ENCODE data around the gene TAF1B.

The TAF1B gene

GRCh38 chr2:9802576-9802993 lies 40.7 kb upstream of the TAF1B start:
- no peaks in the 10 kb centered on the region for H3K36me3 ChIP-seq
- no peak for TF ChIP-seq CTCF (IDR thresholded peaks at IDR 0.05; ENCODE audit: low read depth, low read length)
- H3K4me1 ChIP-seq = no peaks in the 10 kb centered on the region
- no peaks in the 10 kb centered on the region for H3K27me3 ChIP-seq
- H3K4me3 ChIP-seq (ENCODE audit: low read depth, low read length) = no peak overlapping the region
- H3K9me3 ChIP-seq = no peaks in the 10 kb centered on the region
- no peak for DNase-seq

- H3K9me3 ChIP-seq = no peaks in the 10 kb centered on the region
- no peak for TF ChIP-seq CTCF (IDR thresholded peaks at IDR 0.05; ENCODE audit: low read depth, low read length)
- no peak for DNase-seq
- no peak overlapping the region for H3K4me3 ChIP-seq (ENCODE audit: low read depth, low read length)
- no peaks in the 10 kb centered on the region for H3K36me3 ChIP-seq
- no peaks in the 10 kb centered on the region for H3K4me1 ChIP-seq
- H3K27me3 ChIP-seq = no peaks in the 10 kb centered on the region
Observed at GRCh38 chr2:9803023-9803805, 40.1 kb upstream of the TAF1B start.

- Histone ChIP-seq H3K36me3 (no peaks in the 10 kb centered on the region), H3K4me3 (ENCODE audit: low read depth, low read length) (no peak overlapping the region), H3K9me3 (no peaks in the 10 kb centered on the region), H3K4me1 (no peaks in the 10 kb centered on the region), H3K27me3 (no peaks in the 10 kb centered on the region)
- TF ChIP-seq CTCF (IDR thresholded peaks at IDR 0.05; ENCODE audit: low read depth, low read length) = no peak
- DNase-seq = no peak
Observed at GRCh38 chr2:9805435-9806297, 37.6 kb upstream of the TAF1B start.

- H3K4me3 ChIP-seq (ENCODE audit: low read depth, low read length) = no peak overlapping the region
- DNase-seq = no peak
Observed at GRCh38 chr2:9806298-9806610, 37.0 kb upstream of the TAF1B start.

GRCh38 chr2:9806656-9807055 lies 36.6 kb upstream of the TAF1B start:
- no peak overlapping the region for H3K4me3 ChIP-seq (ENCODE audit: low read depth, low read length)
- no peaks in the 10 kb centered on the region for H3K27me3 ChIP-seq
- H3K9me3 ChIP-seq = no peaks in the 10 kb centered on the region
- TF ChIP-seq CTCF (IDR thresholded peaks at IDR 0.05; ENCODE audit: low read depth, low read length) = no peak
- DNase-seq = no peak
- no peaks in the 10 kb centered on the region for H3K4me1 ChIP-seq
- H3K36me3 ChIP-seq = no peaks in the 10 kb centered on the region

More at GRCh38 chr2:9806298-9806610, 37.0 kb upstream of the TAF1B start:
- Histone ChIP-seq H3K9me3 (no peaks in the 10 kb centered on the region), H3K4me1 (no peaks in the 10 kb centered on the region), H3K36me3 (no peaks in the 10 kb centered on the region), H3K27me3 (no peaks in the 10 kb centered on the region)
- no peak for TF ChIP-seq CTCF (IDR thresholded peaks at IDR 0.05; ENCODE audit: low read depth, low read length)

GRCh38 chr2:9807056-9807455 lies 36.2 kb upstream of the TAF1B start:
- no peaks in the 10 kb centered on the region for H3K9me3 ChIP-seq
- H3K27me3 ChIP-seq = no peaks in the 10 kb centered on the region
- H3K36me3 ChIP-seq = no peaks in the 10 kb centered on the region
- H3K4me1 ChIP-seq = no peaks in the 10 kb centered on the region
- no peak for DNase-seq
- no peak overlapping the region for H3K4me3 ChIP-seq (ENCODE audit: low read depth, low read length)
- TF ChIP-seq CTCF (IDR thresholded peaks at IDR 0.05; ENCODE audit: low read depth, low read length) = no peak

Data from BE2C (cell line).